22Rv1 (cell line): ENCODE measurements around the gene ANKH.
"Not testable (repeated sequence)": the region's sequence is repeated elsewhere in the genome, so short reads cannot be mapped to it uniquely, and the experiment has no call there.

Experiments
- H3K27ac ChIP-seq: fragments of 450-650 bp; 2 replicates; pipeline ENCODE4 v1.5.1; 2017
- ZFX ChIP-seq: fragments of 450-650 bp; IDR thresholded peaks from 2 replicates; pipeline ENCODE4 v1.6.1; 2017; ENCODE audit warnings: antibody characterized with exemption, borderline replicate concordance
- TF ChIP-seq, protein P1 (sequence below): fragments of 450-650 bp; IDR thresholded peaks from 2 replicates; pipeline ENCODE4 v1.5.1; 2017; ENCODE audit warnings: mild to moderate bottlenecking

Gene ANKH

DNA sequence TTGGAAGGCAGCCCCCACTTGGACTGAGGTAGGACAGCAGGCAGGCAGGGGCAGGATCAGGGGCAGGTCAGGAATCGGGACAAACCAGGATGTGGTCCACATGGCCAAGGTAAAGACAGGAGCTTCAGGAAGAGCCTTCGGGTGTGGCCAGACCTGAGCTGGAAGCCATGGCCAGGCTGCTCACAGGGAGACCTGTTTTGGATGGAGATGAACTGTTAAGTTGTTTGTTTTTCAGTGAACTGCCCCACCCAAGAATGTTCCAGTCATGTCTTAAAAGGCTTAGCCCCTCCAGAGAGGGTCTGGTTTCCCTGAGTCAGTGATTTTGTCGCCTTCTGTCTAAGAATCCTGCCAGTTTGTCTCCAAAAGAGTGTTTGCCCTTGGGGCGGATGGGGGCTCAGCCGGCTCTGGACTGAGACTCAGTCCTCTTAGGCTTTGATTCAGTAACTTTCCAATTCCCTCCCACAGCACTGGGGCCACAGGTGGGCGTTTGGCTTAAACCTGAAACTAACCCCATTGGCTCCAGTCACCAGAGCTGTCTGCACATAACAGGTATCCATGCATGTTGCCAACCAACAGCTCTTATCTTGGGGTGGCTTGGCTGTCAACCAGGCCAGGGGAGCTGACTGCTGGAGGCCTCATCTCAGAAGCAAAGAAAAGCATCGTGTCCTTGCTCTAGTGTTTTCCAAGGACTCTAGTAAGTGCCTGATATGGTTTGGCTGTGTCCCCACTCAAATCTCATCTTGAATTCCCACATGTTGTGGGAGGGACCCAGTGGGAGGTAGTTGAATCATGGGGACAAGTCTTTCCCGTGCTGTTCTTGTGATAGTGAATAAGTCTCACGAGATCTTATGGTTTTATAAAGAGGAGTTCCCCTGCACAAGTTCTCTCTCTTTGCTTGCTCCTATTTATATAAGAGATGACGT is 11.3 kb upstream of the ANKH start:
- no peak overlapping the region for H3K27ac ChIP-seq
- TF ChIP-seq, protein P1, sequence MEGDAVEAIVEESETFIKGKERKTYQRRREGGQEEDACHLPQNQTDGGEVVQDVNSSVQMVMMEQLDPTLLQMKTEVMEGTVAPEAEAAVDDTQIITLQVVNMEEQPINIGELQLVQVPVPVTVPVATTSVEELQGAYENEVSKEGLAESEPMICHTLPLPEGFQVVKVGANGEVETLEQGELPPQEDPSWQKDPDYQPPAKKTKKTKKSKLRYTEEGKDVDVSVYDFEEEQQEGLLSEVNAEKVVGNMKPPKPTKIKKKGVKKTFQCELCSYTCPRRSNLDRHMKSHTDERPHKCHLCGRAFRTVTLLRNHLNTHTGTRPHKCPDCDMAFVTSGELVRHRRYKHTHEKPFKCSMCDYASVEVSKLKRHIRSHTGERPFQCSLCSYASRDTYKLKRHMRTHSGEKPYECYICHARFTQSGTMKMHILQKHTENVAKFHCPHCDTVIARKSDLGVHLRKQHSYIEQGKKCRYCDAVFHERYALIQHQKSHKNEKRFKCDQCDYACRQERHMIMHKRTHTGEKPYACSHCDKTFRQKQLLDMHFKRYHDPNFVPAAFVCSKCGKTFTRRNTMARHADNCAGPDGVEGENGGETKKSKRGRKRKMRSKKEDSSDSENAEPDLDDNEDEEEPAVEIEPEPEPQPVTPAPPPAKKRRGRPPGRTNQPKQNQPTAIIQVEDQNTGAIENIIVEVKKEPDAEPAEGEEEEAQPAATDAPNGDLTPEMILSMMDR: no peak
- no peak for TF ChIP-seq ZFX

DNA sequence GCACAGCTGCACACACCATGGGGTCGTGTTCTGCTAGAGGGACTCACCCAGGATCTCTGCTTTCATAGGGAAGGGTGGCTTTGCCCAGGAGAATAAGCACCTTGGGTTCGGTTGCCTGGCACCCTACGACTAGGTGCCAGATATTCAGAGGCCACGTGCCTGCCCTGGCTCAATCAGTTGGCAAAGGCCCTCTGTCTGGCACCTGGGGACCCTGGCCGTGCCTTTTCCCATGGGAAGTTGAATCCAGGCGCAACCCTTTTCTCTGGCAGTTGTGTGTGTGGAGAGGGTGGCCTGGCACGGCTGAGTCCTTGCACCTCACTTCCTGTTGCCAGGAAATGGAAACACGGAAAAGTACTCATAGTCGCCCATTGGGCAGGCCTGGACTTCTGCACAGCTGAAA is 10.2 kb upstream of the ANKH start:
- no peak overlapping the region for H3K27ac ChIP-seq
- TF ChIP-seq, protein P1: no peak
- TF ChIP-seq ZFX: no peak

DNA sequence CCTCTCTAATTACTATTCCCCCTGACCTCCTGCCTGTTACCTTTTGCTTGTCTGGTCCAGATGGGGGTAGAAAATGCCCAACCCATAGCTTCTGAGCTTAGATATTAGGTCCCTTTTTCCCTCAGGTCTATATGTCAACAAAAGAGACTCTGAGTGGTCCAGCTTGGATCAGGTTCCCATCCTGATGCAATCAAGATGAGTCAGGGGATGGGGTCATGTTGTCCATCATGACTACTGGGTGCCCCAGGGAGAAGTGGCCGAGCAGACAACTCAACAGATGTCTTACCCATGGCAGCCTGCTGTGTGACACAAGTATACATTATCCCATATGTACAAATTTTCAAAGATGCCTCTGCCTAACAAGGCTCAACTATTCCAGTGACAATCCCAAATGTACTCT is 9.1 kb upstream of the ANKH start:
- no peak overlapping the region for H3K27ac ChIP-seq

DNA sequence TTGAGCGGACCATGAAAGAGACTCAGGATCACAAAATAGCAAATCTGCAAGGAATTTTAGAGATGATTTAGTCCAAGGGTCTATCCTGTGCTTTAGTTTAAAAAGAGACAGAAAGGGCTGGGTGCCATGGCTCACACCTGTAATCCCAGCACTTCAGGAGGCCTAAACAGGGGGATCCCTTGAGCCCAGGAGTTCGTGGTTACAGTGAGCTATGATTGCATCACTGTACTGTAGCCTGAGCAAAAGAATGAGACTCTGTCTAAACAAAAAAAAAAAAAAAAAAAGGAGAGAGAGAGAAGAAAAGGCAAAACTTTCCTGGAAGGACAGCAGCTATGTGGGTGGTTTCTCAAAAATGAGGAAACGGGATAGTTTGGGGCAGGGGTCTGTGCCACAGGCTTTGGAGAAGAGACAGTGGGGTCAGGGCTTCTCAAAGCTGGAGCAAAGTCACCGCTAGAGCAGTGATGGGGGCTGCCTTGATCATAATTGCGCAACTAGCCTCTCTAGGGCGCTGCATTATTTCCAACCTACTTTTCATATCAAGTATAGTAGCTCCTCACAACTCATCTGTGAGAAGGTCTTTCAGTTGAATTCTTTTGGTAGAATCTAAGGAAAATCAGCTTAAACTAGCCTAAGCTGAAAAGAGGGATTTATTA is 8.5 kb upstream of the ANKH start:
- no peak for TF ChIP-seq ZFX
- TF ChIP-seq, protein P1: no peak

More for the DNA sequence above, 9.1 kb upstream of the ANKH start:
- TF ChIP-seq, protein P1: no peak
- TF ChIP-seq ZFX: no peak

DNA sequence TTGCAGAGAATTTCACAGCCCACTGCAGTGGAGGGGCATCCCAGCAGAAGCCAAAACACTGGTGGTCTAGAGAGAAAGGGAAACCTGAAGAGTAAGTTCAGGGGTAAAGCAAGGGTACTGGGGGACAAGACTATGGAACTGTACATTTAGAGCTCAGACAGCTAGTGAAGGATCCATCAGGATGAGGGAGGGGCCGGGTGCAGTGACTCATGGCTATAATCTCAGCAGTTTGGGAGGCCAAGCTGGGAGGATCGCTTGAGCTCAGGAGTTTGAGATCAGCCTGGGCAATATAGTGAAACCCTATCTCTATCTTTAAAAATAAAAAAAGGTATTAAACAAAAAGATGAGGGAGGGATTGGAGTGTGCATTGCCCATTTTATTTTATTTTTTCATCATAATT is 7.8 kb upstream of the ANKH start:
- no peak overlapping the region for H3K27ac ChIP-seq
- TF ChIP-seq ZFX: no peak
- TF ChIP-seq, protein P1: no peak

More for the DNA sequence above, 8.5 kb upstream of the ANKH start:
- H3K27ac ChIP-seq: no peak overlapping the region

DNA sequence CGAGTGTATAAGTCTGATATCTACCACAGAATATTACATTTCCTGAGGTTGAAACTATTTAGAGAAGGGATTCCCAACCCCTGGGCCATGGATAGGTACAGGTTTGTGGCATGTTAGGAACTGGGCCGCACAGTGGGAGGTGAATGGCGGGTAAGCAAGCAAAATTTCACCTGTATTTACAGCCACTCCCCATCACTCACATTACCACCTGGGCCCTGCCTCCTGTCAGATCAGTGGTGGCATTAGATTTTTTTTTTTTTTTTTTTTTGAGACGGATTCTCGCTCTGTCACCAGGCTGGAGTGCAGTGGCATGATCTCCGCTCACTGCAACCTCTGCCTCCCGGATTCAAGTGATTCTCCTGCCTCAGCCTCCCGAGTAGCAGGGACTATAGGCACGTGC is 6.6 kb upstream of the ANKH start:
- not testable (repeated sequence) for H3K27ac ChIP-seq

DNA sequence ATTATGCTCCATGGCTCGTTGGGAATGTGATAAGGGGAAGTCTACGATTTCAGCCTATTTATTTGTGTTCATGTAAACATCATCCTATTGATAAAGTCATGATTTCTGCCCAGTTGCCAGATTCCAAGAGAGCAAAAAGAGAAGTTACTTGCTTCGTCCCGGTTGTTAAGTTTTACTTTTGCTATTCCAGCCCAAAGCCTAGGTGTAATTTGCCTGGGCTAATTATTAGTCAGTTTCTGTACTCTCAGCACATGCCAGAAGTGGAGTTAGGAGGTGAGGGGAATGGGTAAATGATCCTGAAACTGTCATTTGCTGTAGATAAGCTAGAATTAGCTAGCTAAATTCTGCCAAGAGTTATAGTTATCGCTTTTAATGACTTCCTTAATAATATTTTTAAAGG is 4.5 kb upstream of the ANKH start:
- no peak overlapping the region for H3K27ac ChIP-seq
- no peak for TF ChIP-seq ZFX
- TF ChIP-seq, protein P1: no peak
